BLaER1 treated with 17β-estradiol and CSF1 and Interleukin-3, amounts not matched to agents 10 nM and 100 nM (cell line): ENCODE results near the gene C9orf85.

ENCODE experiments used
- H3K27ac ChIP-seq, 11 experiments: shearing (Covaris generic); formaldehyde crosslinking; 2 replicates each; pipeline ENCODE4 v1.8.1; 2022
- H3K27me3 ChIP-seq, 11 experiments: shearing (Covaris generic); formaldehyde crosslinking; 2 replicates each; pipeline ENCODE4 v1.8.1; 2022
- H3K36me3 ChIP-seq, 11 experiments: shearing (Covaris generic); formaldehyde crosslinking; 2 replicates each; pipeline ENCODE4 v1.8.1; 2022
- H3K4me1 ChIP-seq, 10 experiments: shearing (Covaris generic); formaldehyde crosslinking; 2 replicates each; pipeline ENCODE4 v1.8.1; 2022
- H3K4me2 ChIP-seq, 11 experiments: shearing (Covaris generic); formaldehyde crosslinking; 2 replicates each; pipeline ENCODE4 v1.8.1; 2022
- H3K4me3 ChIP-seq, 10 experiments: shearing (Covaris generic); formaldehyde crosslinking; 2 replicates each; pipeline ENCODE4 v1.8.1; 2022
- H3K9ac ChIP-seq, 11 experiments: shearing (Covaris generic); formaldehyde crosslinking; 2 replicates each; pipeline ENCODE4 v1.8.1; 2022
- H3K9me3 ChIP-seq, 11 experiments: shearing (Covaris generic); formaldehyde crosslinking; replicated peaks in 1 of 11; 2 replicates each; pipeline ENCODE4 v1.8.1; 2022
- H4K20me1 ChIP-seq, 11 experiments: shearing (Covaris generic); formaldehyde crosslinking; 2 replicates each; pipeline ENCODE4 v1.8.1; 2022
- Cebpa-rat ChIP-seq, 11 experiments: shearing (Covaris generic); IDR thresholded peaks; 2 replicates each; pipeline ENCODE4 v1.8.1; 2022

Gene C9orf85

DNA sequence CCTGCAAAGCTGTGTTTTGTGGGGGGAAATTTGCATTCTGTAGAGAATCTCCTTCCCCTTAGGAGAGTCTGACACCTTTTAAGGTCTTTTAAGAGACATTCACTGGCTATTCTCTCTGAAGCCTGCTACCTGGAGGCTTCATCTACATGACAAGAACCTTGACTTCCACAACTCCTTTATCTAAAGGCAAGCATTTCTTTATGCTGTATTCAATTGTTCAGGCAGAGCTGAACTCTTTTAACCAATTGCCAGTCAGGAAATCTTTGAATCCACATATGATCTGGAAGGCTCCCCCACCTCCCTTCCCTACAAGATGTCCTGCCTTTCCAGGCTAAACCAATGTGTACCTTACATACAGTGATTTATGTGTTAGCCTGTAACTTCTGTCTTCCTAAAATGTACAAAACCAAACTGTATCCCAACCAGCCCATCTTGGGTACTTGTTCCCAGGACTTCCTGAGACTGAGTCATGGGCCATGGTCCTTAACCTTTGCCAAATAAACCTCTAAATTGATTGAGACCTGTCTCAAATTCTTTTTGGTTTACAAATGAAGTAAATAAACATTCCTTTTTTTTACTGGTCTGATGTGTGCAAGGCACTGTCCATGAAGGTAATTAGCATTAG is 9.9 kb downstream of the C9orf85 start:
- peaks cover 0 to 30% (median 8%) of the 10 kb centered on the region in 11 experiments; a peak in 10 of 22 replicates for H4K20me1 ChIP-seq
- peaks cover 39 to 93% (median 50%) of the 10 kb centered on the region in 11 experiments for H3K36me3 ChIP-seq
- no peaks in the 10 kb centered on the region for H3K27me3 ChIP-seq
- TF ChIP-seq Cebpa-rat (IDR thresholded peaks at IDR 0.05): no peak
- no peak overlapping the region for H3K27ac ChIP-seq
- no peak overlapping the region for H3K4me2 ChIP-seq
- H3K4me1 ChIP-seq: peaks cover 0 to 5% (median 0%) of the 10 kb centered on the region in 10 experiments; a peak in 1 of 20 replicates
- H3K9ac ChIP-seq: no peak overlapping the region
- H3K9me3 ChIP-seq: peaks cover 0 to 5% (median 0%) of the 10 kb centered on the region in 11 experiments; a peak in 1 of 22 replicates
- H3K4me3 ChIP-seq: no peak overlapping the region

DNA sequence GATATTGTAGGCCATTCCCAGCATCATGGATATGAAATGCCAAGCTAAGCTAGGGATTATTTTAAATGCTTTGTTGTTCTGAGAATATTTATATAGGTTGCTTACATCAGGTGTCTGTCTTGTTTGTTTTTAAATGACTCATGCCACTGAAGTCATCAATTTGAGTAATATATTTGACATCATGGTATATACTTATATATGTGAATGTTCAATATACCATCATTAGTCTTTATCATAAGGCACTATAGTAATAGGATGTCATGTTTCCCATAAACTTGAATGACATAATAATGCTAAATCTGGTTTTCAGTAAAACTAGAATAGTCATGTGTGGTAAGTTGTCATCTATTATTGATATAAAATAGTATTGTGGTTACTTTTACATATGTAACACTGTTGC is 13.1 kb downstream of the C9orf85 start:
- H3K4me1 ChIP-seq: peaks cover 0 to 6% (median 0%) of the 10 kb centered on the region in 10 experiments; a peak in 1 of 20 replicates
- H3K4me3 ChIP-seq: no peak overlapping the region
- H3K27ac ChIP-seq: no peak overlapping the region
- TF ChIP-seq Cebpa-rat (IDR thresholded peaks at IDR 0.05): no peak
- no peaks in the 10 kb centered on the region for H3K27me3 ChIP-seq
- no peak overlapping the region for H3K9ac ChIP-seq
- H4K20me1 ChIP-seq: peaks cover 0 to 23% (median 0%) of the 10 kb centered on the region in 11 experiments; a peak in 9 of 22 replicates
- H3K9me3 ChIP-seq: no peaks in the 10 kb centered on the region
- H3K36me3 ChIP-seq: peaks cover 32 to 70% (median 38%) of the 10 kb centered on the region in 11 experiments
- H3K4me2 ChIP-seq: no peak overlapping the region

DNA sequence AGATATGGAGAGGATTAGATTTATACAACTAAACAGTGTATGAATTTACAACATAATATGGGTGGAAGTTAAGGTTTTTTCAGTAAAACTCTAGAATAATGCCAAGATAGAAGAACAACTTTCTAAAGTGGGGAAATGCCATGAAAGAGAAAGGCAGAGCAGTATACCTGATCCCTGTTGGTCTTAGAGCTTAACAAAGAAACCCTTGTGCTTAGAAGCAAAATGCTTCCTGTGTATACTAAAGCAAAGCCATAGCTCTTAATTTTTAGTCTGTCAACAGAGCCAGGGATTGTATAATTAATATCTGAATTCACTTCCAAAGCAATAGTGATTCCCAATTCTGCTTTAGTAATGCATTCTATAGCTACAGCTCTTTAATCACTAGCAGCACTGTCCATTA is 14.4 kb downstream of the C9orf85 start:
- no peak for TF ChIP-seq Cebpa-rat (IDR thresholded peaks at IDR 0.05)
- no peak overlapping the region for H3K27ac ChIP-seq
- no peak overlapping the region for H3K4me2 ChIP-seq

DNA sequence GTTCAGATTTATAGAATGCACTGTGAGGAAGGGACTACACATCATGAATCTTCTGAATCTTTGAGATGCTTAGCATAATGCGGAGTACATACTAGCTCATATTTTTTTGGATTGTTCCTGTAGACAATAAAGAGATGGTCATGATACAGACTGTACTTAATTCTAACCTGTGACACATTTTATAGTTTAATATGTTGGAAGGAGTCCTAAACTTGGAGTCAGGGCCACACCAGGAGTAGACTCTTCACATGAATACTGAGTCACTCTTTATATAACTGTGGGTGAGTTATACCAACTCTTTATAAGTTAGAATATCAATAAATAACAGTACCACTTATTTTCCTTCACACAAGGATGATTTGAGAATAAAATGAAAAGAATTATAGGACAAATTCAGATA is 16.9 kb downstream of the C9orf85 start:
- H4K20me1 ChIP-seq: peaks cover 0 to 25% (median 0%) of the 10 kb centered on the region in 11 experiments; a peak in 7 of 22 replicates
- H3K9me3 ChIP-seq: peaks cover 0 to 14% (median 4%) of the 10 kb centered on the region in 11 experiments; a peak in 4 of 22 replicates
- peaks cover 0 to 6% (median 0%) of the 10 kb centered on the region in 10 experiments; a peak in 1 of 20 replicates for H3K4me1 ChIP-seq
- peaks cover 16 to 67% (median 24%) of the 10 kb centered on the region in 11 experiments; a peak in 20 of 22 replicates for H3K36me3 ChIP-seq
- H3K4me3 ChIP-seq: no peak overlapping the region
- H3K27me3 ChIP-seq: no peaks in the 10 kb centered on the region
- H3K27ac ChIP-seq: no peak overlapping the region
- no peak overlapping the region for H3K9ac ChIP-seq
- no peak for TF ChIP-seq Cebpa-rat (IDR thresholded peaks at IDR 0.05)
- no peak overlapping the region for H3K4me2 ChIP-seq

More for the DNA sequence above, 14.4 kb downstream of the C9orf85 start:
- Histone ChIP-seq H3K9me3 (no peaks in the 10 kb centered on the region), H3K4me1 (peaks cover 0 to 6% (median 0%) of the 10 kb centered on the region in 10 experiments; a peak in 1 of 20 replicates), H3K27me3 (no peaks in the 10 kb centered on the region), H3K9ac (no peak overlapping the region), H4K20me1 (peaks cover 0 to 27% (median 3%) of the 10 kb centered on the region in 11 experiments; a peak in 8 of 22 replicates), H3K36me3 (peaks cover 25 to 67% (median 34%) of the 10 kb centered on the region in 11 experiments), H3K4me3 (no peak overlapping the region)

DNA sequence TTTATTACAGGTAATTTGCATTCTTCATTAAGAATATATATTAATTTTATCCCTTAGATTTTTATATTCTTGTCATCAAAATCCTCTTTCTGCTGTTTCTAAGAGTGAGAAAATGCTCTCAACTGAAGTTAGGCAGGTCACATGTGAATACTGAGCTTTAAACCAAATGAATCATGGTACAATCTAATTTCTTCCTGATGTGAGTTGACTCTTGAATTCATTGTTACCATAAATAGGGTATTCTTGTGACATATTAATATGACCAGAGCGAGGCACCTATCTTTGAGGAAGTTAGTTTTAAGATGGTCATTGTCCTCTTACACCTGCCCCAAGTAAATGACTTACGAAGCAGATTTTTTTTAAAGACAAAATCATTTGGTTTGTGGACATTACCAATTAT is 17.4 kb downstream of the C9orf85 start:
- Histone ChIP-seq H3K4me3 (no peak overlapping the region), H3K4me1 (peaks cover 0 to 6% (median 0%) of the 10 kb centered on the region in 10 experiments; a peak in 1 of 20 replicates), H4K20me1 (peaks cover 0 to 21% (median 0%) of the 10 kb centered on the region in 11 experiments; a peak in 6 of 22 replicates), H3K9ac (no peak overlapping the region), H3K27me3 (no peaks in the 10 kb centered on the region), H3K36me3 (peaks cover 14 to 64% (median 23%) of the 10 kb centered on the region in 11 experiments; a peak in 19 of 22 replicates), H3K9me3 (peaks cover 0 to 14% (median 4%) of the 10 kb centered on the region in 11 experiments; a peak in 4 of 22 replicates), H3K4me2 (no peak overlapping the region), H3K27ac (no peak overlapping the region)
- no peak for TF ChIP-seq Cebpa-rat (IDR thresholded peaks at IDR 0.05)

DNA sequence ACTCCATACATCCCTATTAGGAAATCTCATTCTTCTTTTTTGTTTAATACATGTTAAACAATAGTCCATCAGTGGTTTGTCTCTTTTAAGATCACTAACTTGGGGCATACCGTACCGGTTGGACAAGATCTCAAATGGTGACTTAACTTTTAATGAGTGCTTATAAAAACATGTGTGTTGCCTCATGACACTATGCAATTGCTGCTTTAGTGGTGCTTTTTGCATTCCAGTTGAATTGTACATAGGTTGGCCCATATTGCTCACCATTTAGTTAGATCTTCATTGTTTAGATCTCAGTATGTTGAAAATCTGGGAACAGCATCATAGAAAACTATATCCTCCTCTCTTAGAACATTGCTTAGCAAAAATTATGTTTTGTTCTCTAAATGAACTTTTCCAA is 17.8 kb downstream of the C9orf85 start:
- Histone ChIP-seq H3K4me1 (peaks cover 0 to 6% (median 0%) of the 10 kb centered on the region in 10 experiments; a peak in 1 of 20 replicates), H4K20me1 (peaks cover 0 to 19% (median 1%) of the 10 kb centered on the region in 11 experiments; a peak in 6 of 22 replicates), H3K4me3 (no peak overlapping the region), H3K27me3 (no peaks in the 10 kb centered on the region), H3K9me3 (peaks cover 0 to 14% (median 4%) of the 10 kb centered on the region in 11 experiments; a peak in 4 of 22 replicates), H3K4me2 (peak overlapping the region in 1 of 11 experiments; percentile 22; a peak in 1 of 22 replicates), H3K36me3 (peaks cover 10 to 60% (median 23%) of the 10 kb centered on the region in 11 experiments; a peak in 19 of 22 replicates), H3K27ac (no peak overlapping the region), H3K9ac (no peak overlapping the region)
- TF ChIP-seq Cebpa-rat (IDR thresholded peaks at IDR 0.05): no peak

DNA sequence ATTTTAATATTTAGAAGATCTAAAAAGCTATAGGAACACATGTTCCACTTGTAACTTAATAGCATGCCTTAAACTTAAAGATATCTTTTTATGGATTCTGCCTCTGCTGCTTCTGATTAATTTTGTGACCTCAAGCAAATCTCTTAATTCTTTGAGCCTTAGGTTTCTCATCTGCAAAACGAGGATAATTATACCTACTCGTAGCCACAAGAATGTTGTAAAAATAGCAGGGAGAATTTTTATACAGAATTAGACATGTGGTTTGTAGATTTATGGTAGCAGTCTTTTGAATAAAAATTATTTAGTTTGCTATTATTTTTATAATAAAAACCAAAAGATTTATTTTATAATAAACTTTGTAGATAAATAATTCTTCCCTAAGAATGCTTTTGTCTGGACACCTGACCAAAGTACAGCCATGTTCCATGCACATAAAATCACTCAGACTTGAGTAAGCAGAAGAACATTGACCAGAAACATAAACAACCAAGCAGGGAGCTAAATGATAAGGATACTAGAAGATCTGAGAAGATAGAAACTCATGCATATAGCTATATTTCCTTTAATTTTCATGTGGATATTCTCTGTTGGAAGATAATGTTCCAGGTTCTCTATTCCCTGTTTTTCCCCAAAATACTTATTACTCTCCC is 18.5 kb downstream of the C9orf85 start:
- H3K27me3 ChIP-seq: no peaks in the 10 kb centered on the region
- H3K4me2 ChIP-seq: no peak overlapping the region
- peaks cover 0 to 6% (median 0%) of the 10 kb centered on the region in 10 experiments; a peak in 1 of 20 replicates for H3K4me1 ChIP-seq
- no peak overlapping the region for H3K27ac ChIP-seq
- peaks cover 8 to 53% (median 23%) of the 10 kb centered on the region in 11 experiments; a peak in 18 of 22 replicates for H3K36me3 ChIP-seq
- H4K20me1 ChIP-seq: peaks cover 0 to 16% (median 3%) of the 10 kb centered on the region in 11 experiments; a peak in 6 of 22 replicates
- H3K4me3 ChIP-seq: no peak overlapping the region
- peaks cover 0 to 14% (median 4%) of the 10 kb centered on the region in 11 experiments; a peak in 4 of 22 replicates for H3K9me3 ChIP-seq
- no peak for TF ChIP-seq Cebpa-rat (IDR thresholded peaks at IDR 0.05)
- no peak overlapping the region for H3K9ac ChIP-seq

DNA sequence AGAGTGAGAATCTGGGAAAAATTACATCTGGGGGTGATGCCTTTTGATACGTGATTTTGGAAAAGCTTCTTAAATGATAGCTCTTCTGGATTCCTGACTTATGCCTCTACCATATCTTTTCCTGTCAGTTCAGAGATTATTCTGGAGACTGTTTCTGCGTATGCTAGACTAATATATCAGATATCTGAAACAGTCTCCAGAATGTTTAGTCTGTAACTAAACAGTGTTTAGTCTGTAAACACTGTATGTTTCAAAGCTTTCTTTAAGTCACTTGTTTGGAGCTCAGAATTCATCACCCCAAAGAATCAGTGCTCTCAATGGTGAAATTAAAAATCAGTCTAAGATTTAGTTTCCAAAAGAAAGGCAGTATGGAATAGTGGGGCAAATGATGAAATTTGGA is 19.7 kb downstream of the C9orf85 start:
- Histone ChIP-seq H3K27ac (no peak overlapping the region), H3K4me3 (no peak overlapping the region), H3K4me2 (no peak overlapping the region), H3K27me3 (no peaks in the 10 kb centered on the region), H3K9me3 (peaks cover 0 to 14% (median 4%) of the 10 kb centered on the region in 11 experiments; a peak in 4 of 22 replicates), H3K4me1 (peaks cover 0 to 6% (median 0%) of the 10 kb centered on the region in 10 experiments; a peak in 1 of 20 replicates), H4K20me1 (peaks cover 0 to 27% (median 3%) of the 10 kb centered on the region in 11 experiments; a peak in 7 of 22 replicates), H3K9ac (no peak overlapping the region), H3K36me3 (peaks cover 8 to 43% (median 20%) of the 10 kb centered on the region in 11 experiments; a peak in 16 of 22 replicates)
- no peak for TF ChIP-seq Cebpa-rat (IDR thresholded peaks at IDR 0.05)

DNA sequence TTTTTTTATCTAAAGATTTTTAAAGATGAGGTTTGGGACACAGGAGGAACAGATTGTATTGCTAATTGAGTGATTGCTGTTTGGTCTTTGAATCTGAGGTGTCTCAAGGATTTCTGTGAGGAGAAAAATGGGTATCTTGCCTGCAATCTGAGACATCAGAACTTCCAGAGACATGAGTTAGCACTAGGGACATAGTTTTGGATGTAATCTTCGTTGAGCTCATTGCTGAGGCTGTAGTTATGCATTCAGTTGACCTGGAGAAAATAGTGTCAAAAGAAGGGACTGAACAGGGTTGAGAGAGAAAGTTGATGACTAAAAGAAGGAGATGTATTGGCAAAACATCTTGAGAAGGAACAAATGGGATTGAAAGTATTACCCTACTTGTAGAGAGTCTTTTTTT is 24.6 kb downstream of the C9orf85 start:
- Histone ChIP-seq H3K36me3 (peaks cover 8 to 27% (median 13%) of the 10 kb centered on the region in 11 experiments; a peak in 14 of 22 replicates), H3K27me3 (no peaks in the 10 kb centered on the region), H3K27ac (no peak overlapping the region), H3K4me1 (no peaks in the 10 kb centered on the region), H3K4me2 (no peak overlapping the region), H3K9ac (no peak overlapping the region), H4K20me1 (peaks cover 0 to 30% (median 6%) of the 10 kb centered on the region in 11 experiments; a peak in 9 of 22 replicates), H3K4me3 (no peak overlapping the region), H3K9me3 (peaks cover 0 to 14% (median 4%) of the 10 kb centered on the region in 11 experiments; a peak in 4 of 22 replicates)
- no peak for TF ChIP-seq Cebpa-rat (IDR thresholded peaks at IDR 0.05)
